H1 (cell line): ENCODE measurements around the gene TMEM79. TPM values are rescaled to one million over a fixed set of nuclear protein-coding genes. Genes with fewer than 3 reads are reported as not detected.

Experiments used
- CTCF ChIA-PET: fragments of 300-600 bp; sonication (Branson Sonifier 250); formaldehyde crosslinking; loops from one replicate; lab custom pipeline; 2021; ENCODE audit not compliant: partially characterized antibody; lab: Charles Lee
- POLR2A ChIA-PET: fragments of 300-600 bp; sonication (Branson Sonifier 250); formaldehyde crosslinking; loops from one replicate; lab custom pipeline; 2021; ENCODE audit warnings: inconsistent platforms; ENCODE audit not compliant: partially characterized antibody; lab: Charles Lee
- DNase-seq, 2 experiments: peaks; one replicate each; pipeline versions ENCODE4 v3.0.0 to v3.0.0-alpha.2; 2010 to 2022; ENCODE audit warnings: low spot score in 2 of 2, low read depth in 1 of 2, mixed read lengths in 1 of 2
- FAIRE-seq: peaks from 2 replicates; lab custom pipeline; 2011; peaks lifted over from hg19 to GRCh38; lab: Jason Lieb, UNC
- H2AFZ ChIP-seq: 2 replicates; pipeline ENCODE4 v1.8.1; 2012; ENCODE audit warnings: low read length, inconsistent platforms
- H2AK5ac ChIP-seq: 2 replicates; pipeline ENCODE4 v1.6.1; 2013; ENCODE audit warnings: low read depth, low read length
- H2BK120ac ChIP-seq: replicated peaks from 2 replicates; pipeline ENCODE3; 2013; ENCODE audit warnings: low read depth, low read length, inconsistent platforms
- H2BK12ac ChIP-seq: 2 replicates; pipeline ENCODE4 v1.6.1; 2013; ENCODE audit warnings: low read depth, low read length
- H2BK15ac ChIP-seq: 2 replicates; pipeline ENCODE4 v1.6.1; 2013; ENCODE audit warnings: low read length
- H2BK20ac ChIP-seq: 2 replicates; pipeline ENCODE4 v1.6.1; 2013; ENCODE audit warnings: low read length
- H2BK5ac ChIP-seq: 2 replicates; pipeline ENCODE4 v1.6.1; 2013; ENCODE audit warnings: low read depth, low read length
- H3K14ac ChIP-seq: 2 replicates; pipeline ENCODE4 v1.6.1; 2013; ENCODE audit warnings: inconsistent platforms; ENCODE audit not compliant: insufficient read length
- H3K18ac ChIP-seq: 2 replicates; pipeline ENCODE4 v1.6.1; 2013; ENCODE audit warnings: low read length; ENCODE audit errors: extremely low read depth
- H3K23ac ChIP-seq: 2 replicates; pipeline ENCODE4 v1.6.1; 2013; ENCODE audit warnings: inconsistent platforms; ENCODE audit not compliant: insufficient read length
- H3K23me2 ChIP-seq: 2 replicates; pipeline ENCODE4 v1.6.1; 2013; ENCODE audit warnings: low read depth, low read length
- H3K27ac ChIP-seq: 2 replicates; pipeline ENCODE4 v1.6.1; 2011; ENCODE audit warnings: low read depth, low read length, inconsistent platforms
- H3K27me3 ChIP-seq, 4 experiments: replicated peaks in 1 of 4; 1 replicate in 1 of 4; 2 replicates in 3 of 4; pipeline versions ENCODE4 v1.6.1 to v1.8.1; 2011 to 2013; ENCODE audit warnings: low read length in 3 of 4, mild to moderate bottlenecking in 3 of 4, inconsistent platforms in 2 of 4, mixed read lengths in 2 of 4, moderate library complexity in 1 of 4; ENCODE audit not compliant: control insufficient read depth in 3 of 4, insufficient read depth in 3 of 4; ENCODE audit errors: extremely low read depth in 1 of 4
- H3K36me3 ChIP-seq, 4 experiments: 2 replicates each; pipeline versions ENCODE4 v1.6.1 to v1.8.1; 2011 to 2013; ENCODE audit warnings: mild to moderate bottlenecking in 4 of 4, low read length in 3 of 4, moderate library complexity in 2 of 4, control low read depth in 1 of 4, inconsistent platforms in 1 of 4; ENCODE audit not compliant: insufficient read depth in 4 of 4, control insufficient read depth in 2 of 4
- H3K4ac ChIP-seq: replicated peaks from 2 replicates; pipeline ENCODE3; 2013; ENCODE audit warnings: low read length, low read depth, mixed read lengths, inconsistent platforms; ENCODE audit not compliant: insufficient read length
- H3K4me1 ChIP-seq, 4 experiments: replicated peaks in 1 of 4; 1 replicate in 1 of 4; 2 replicates in 3 of 4; pipeline versions ENCODE4 v1.6.1 to v1.8.1; 2011 to 2013; ENCODE audit warnings: low read length in 3 of 4, inconsistent platforms in 2 of 4, mixed read lengths in 1 of 4; ENCODE audit not compliant: insufficient read depth in 4 of 4, control insufficient read depth in 3 of 4
- H3K4me2 ChIP-seq, 2 experiments: 2 replicates each; pipeline versions ENCODE4 v1.6.1 to v1.8.1; 2011 to 2013; ENCODE audit warnings: low read depth in 2 of 2, low read length in 2 of 2, control low read depth in 1 of 2, inconsistent platforms in 1 of 2, mild to moderate bottlenecking in 1 of 2; ENCODE audit not compliant: insufficient read depth in 1 of 2
- H3K4me3 ChIP-seq, 4 experiments: fragments of 200-600, 300-600 bp in 1 of 4; sonication (generic), shearing (Covaris generic), sonication (Bioruptor Twin) in 1 of 4; 2 replicates each; pipeline versions ENCODE4 v1.5.1 to v1.8.1; 2011 to 2016; ENCODE audit warnings: low read length in 4 of 4, low read depth in 3 of 4, control low read depth in 2 of 4, inconsistent platforms in 2 of 4, mild to moderate bottlenecking in 2 of 4, mixed read lengths in 1 of 4, moderate library complexity in 1 of 4; ENCODE audit not compliant: insufficient read depth in 2 of 4; ENCODE audit errors: extremely low read depth in 1 of 4
- H3K56ac ChIP-seq: replicated peaks from 2 replicates; pipeline ENCODE3; 2013; ENCODE audit warnings: low read depth, mild to moderate bottlenecking, mixed read lengths, low read length, inconsistent platforms; ENCODE audit not compliant: insufficient read length
- H3K79me1 ChIP-seq: 2 replicates; pipeline ENCODE4 v1.6.1; 2013; ENCODE audit warnings: low read depth, low read length, control low read depth
- H3K79me2 ChIP-seq, 2 experiments: 2 replicates each; pipeline versions ENCODE4 v1.6.1 to v1.8.1; 2012 to 2013; ENCODE audit warnings: low read length in 2 of 2, mild to moderate bottlenecking in 2 of 2, inconsistent platforms in 1 of 2; ENCODE audit not compliant: insufficient read depth in 2 of 2, control insufficient read depth in 1 of 2
- H3K9ac ChIP-seq, 4 experiments: replicated peaks in 1 of 4; 1 replicate in 1 of 4; 2 replicates in 3 of 4; pipeline versions ENCODE4 v1.6.1 to v1.8.1; 2011 to 2013; ENCODE audit warnings: low read depth in 3 of 4, low read length in 3 of 4, control low read depth in 2 of 4, mild to moderate bottlenecking in 2 of 4, moderate library complexity in 2 of 4, inconsistent platforms in 1 of 4; ENCODE audit errors: extremely low read depth in 1 of 4
- H3K9me3 ChIP-seq, 2 experiments: 2 replicates each; pipeline versions ENCODE4 v1.6.1 to v1.8.1; 2012 to 2013; ENCODE audit warnings: mild to moderate bottlenecking in 2 of 2, moderate library complexity in 2 of 2, control low read depth in 1 of 2, inconsistent platforms in 1 of 2, low read depth in 1 of 2, low read length in 1 of 2, mixed read lengths in 1 of 2; ENCODE audit not compliant: insufficient read depth in 2 of 2
- H4K20me1 ChIP-seq, 2 experiments: replicated peaks in 1 of 2; 2 replicates each; pipeline versions ENCODE3 to v1.8.1; 2011 to 2013; ENCODE audit warnings: inconsistent platforms in 2 of 2, low read length in 2 of 2, mild to moderate bottlenecking in 1 of 2; ENCODE audit not compliant: insufficient read depth in 2 of 2, control insufficient read depth in 1 of 2
- H4K5ac ChIP-seq: 2 replicates; pipeline ENCODE4 v1.6.1; 2013; ENCODE audit warnings: low read length, low read depth, mixed read lengths, inconsistent platforms; ENCODE audit not compliant: insufficient read length
- H4K8ac ChIP-seq: 2 replicates; pipeline ENCODE4 v1.8.0; 2013; ENCODE audit warnings: mild to moderate bottlenecking, moderate library complexity, low read length, inconsistent platforms; ENCODE audit not compliant: insufficient read depth; ENCODE audit errors: extremely low read depth
- H4K91ac ChIP-seq: replicated peaks from 2 replicates; pipeline ENCODE3; 2013; ENCODE audit warnings: low read length, mixed read lengths, inconsistent platforms; ENCODE audit not compliant: insufficient read length
- SUZ12 ChIP-seq: fragments of 200-600 bp; sonication (generic); IDR thresholded peaks from 2 replicates; pipeline ENCODE4 v1.6.1; 2012; ENCODE audit warnings: mild to moderate bottlenecking, inconsistent platforms, low read length, moderate library complexity, mixed read lengths
- WGBS, 2 experiments: shearing (Covaris generic) in 1 of 2; methylation state at CpG; one replicate each; pipeline versions ENCODE4 v1.1.6 to v1.1.7; 2013 to 2015; ENCODE audit warnings: low lambda C conversion rate in 2 of 2, mixed read lengths in 2 of 2, inconsistent platforms in 1 of 2, low coverage in 1 of 2, missing lambda C conversion rate in 1 of 2; ENCODE audit not compliant: insufficient replicate concordance in 2 of 2, insufficient coverage in 1 of 2, insufficient read length in 1 of 2; ENCODE audit errors: extremely low coverage in 1 of 2, missing lambda C conversion rate in 1 of 2; 5-methylcytosine and 5-hydroxymethylcytosine counted together
- polyA plus RNA-seq, 7 experiments: library from polyadenylated mRNA; depleted of rRNA in 3 of 7; stranded (reverse) in 5 of 7; unstranded in 2 of 7; fragments of >200 nt in 5 of 7; fragments of 200-250 nt in 2 of 7; gene quantifications; 1 replicate in 5 of 7; 2 replicates in 1 of 7; 4 replicates in 1 of 7; pipeline versions ENCODE4 v1.2.1 to v1.2.3, GENCODE V29; 2011 to 2013; ENCODE audit warnings: missing spikeins in 2 of 7, mixed read lengths in 2 of 7
- total RNA-seq: library from RNA; stranded (reverse); fragmentation: NEBNext Ultra II Directional; extraction: Animal tissue kit (Norgen Biotek cat#: 25700); gene quantifications from 2 replicates; pipeline ENCODE4 v1.2.1, GENCODE V29; 2021

TMEM79 gene
- total and polyA plus RNA-seq, 2 of the 8 experiments (the other 6 are each of a cell fraction or from before 2014, with no cell fraction given) = 2.1 to 2.3 TPM

- peaks cover 0 to 16% (median 9%) of the 10 kb centered on the region in 4 experiments for H3K4me1 ChIP-seq
- no peak overlapping the region for H3K4ac ChIP-seq
These were observed 40.0 kb upstream of the TMEM79 start for GRCh38 chr1:156244126-156244525.

More at GRCh38 chr1:156244126-156244525, 40.0 kb upstream of the TMEM79 start:
- Histone ChIP-seq H3K27me3 (no peaks in the 10 kb centered on the region), H4K20me1 (peaks cover 2 to 11% of the 10 kb centered on the region in 2 experiments)
- no peak for DNase-seq
- no peak for TF ChIP-seq SUZ12
- TF ChIP-seq, all 59 proteins: peak for 0
- Histone ChIP-seq H3K23ac (no peak overlapping the region), H4K8ac (no peak overlapping the region), H4K91ac (no peak overlapping the region), H3K14ac (no peak overlapping the region), H3K18ac (no peak overlapping the region), H2BK20ac (no peak overlapping the region; the same call in 1 of the 2 replicates), H3K79me1 (0 out of 2 replicates have a peak, but pooled peaks cover 2% of the 10 kb centered on the region), H3K23me2 (no peaks in the 10 kb centered on the region), H3K9me3 (no peaks in the 10 kb centered on the region), H2BK15ac (no peak overlapping the region), H3K4me3 (no peak overlapping the region), H2AFZ (no peak overlapping the region), H2BK5ac (no peak overlapping the region), H2BK12ac (no peak overlapping the region), H2AK5ac (no peak overlapping the region), H2BK120ac (no peak overlapping the region), H3K9ac (no peak overlapping the region), H4K5ac (no peak overlapping the region), H3K36me3 (peaks cover 0 to 10% (median 9%) of the 10 kb centered on the region in 4 experiments; a peak in 6 of 8 replicates), H3K56ac (no peak overlapping the region), H3K4me2 (no peak overlapping the region), H3K27ac (no peak overlapping the region), H3K79me2 (no peaks in the 10 kb centered on the region)
- CTCF ChIA-PET = interaction anchor here (1.2 to 47.2 kb wide), 4 partner anchors 12 to 153 kb away, joined by 4 to 1265 read pairs (median 10); partner anchors contain the start of gene SEMA4A
- WGBS, 2 experiments = 100% methylated on average over 2 of the region's 2 CpGs; no CpG with 5 or more reads in 1 of the 2 experiments
- no peak for FAIRE-seq
- POLR2A ChIA-PET = interaction anchor here (1.0 to 11.8 kb wide), 6 partner anchors 10 to 103 kb away, joined by 3 to 102 read pairs (median 20); partner anchors contain the start of genes PMF1, SMG5 and TMEM79
